Measurements from ENCODE around the gene C1QL1. TPM values are rescaled to one million over a fixed set of nuclear protein-coding genes. Genes with fewer than 3 reads are reported as not detected.
A peak's percentile ranks its signal among the peaks of the same experiment; 100 is the strongest.

C1QL1 gene
- total and polyA plus RNA-seq, 2 of the 13 experiments (the other 11 are each of a cell fraction or from before 2014, with no cell fraction given) = 0.11 TPM

DNA sequence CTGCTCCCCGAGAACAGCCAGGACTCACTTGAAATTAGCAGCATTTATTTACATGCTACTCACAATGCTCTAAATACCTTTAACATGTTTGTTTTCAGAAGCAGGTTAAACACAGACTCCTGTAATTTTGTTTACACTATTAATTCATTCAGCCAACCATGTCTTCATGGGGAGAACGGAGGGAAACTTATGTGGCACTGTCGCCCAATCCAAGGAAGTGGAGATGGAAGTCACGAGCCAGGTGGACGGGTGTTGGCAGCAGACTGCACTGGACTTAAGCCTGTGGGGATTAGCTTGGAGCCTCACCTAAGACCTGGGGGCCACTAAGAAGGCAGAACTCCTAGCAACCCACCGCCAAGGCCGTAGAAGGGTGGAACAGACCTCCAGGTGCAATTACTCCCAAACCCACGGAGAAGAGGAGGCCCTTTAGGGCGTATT is 44.0 kb downstream of the C1QL1 start:
- Histone ChIP-seq H3K4me1 (ENCODE audit: insufficient read depth, low read length) (peaks cover 10% of the 10 kb centered on the region), H3K36me3 (replicated peaks in 1 of 2; ENCODE audit: control insufficient read depth in 1 of 2, insufficient read depth in 2 of 2, low read length in 2 of 2) (peaks cover 25 to 35% of the 10 kb centered on the region in 2 experiments), H3K27me3 (ENCODE audit: control insufficient read depth in 1 of 2, insufficient read depth in 2 of 2, low read length in 2 of 2) (peaks cover 9 to 30% of the 10 kb centered on the region in 2 experiments; a peak in 4 of 5 replicates), H3K4me3 (replicated peaks in 1 of 3; ENCODE audit: insufficient read depth in 1 of 3, low read depth in 2 of 3, low read length in 3 of 3) (no peak overlapping the region), H3K4me2 (ENCODE audit: low read depth, low read length) (no peak overlapping the region), H4K20me1 (ENCODE audit: insufficient read depth, low read length) (no peaks in the 10 kb centered on the region), H3K9ac (ENCODE audit: insufficient read depth, low read depth, low read length) (no peak overlapping the region), H3K27ac (ENCODE audit: extremely low read length, insufficient read depth, low read length) (no peak overlapping the region), H2AFZ (ENCODE audit: low read length) (no peak overlapping the region), H3K9me3 (ENCODE audit: low read length) (no peaks in the 10 kb centered on the region), H3K79me2 (ENCODE audit: insufficient read depth, low read length) (no peaks in the 10 kb centered on the region)
- ChIA-PET POLR2A (no interaction called here), CTCF (ENCODE audit: low intra/inter-chr PET ratio, low total read pairs) (no interaction called here)
- TF ChIP-seq CBFB (CRISPR knock-in tag; IDR thresholded peaks at IDR 0.05) (no peak), POLR2AphosphoS5 (IDR thresholded peaks at IDR 0.05; ENCODE audit: low read depth, low read length) (peak; percentile 36), ZBTB1 (CRISPR knock-in tag; IDR thresholded peaks at IDR 0.05; ENCODE audit: borderline replicate concordance) (no peak), ZIK1 (CRISPR knock-in tag; IDR thresholded peaks at IDR 0.05; ENCODE audit: borderline replicate concordance, low read depth) (no peak), XBP1 (CRISPR knock-in tag; IDR thresholded peaks at IDR 0.05) (no peak), ATF7 (IDR thresholded peaks at IDR 0.05) (no peak), ATF7 (CRISPR knock-in tag; IDR thresholded peaks at IDR 0.05) (0 out of 2 replicates have a peak, but pooled peaks have one; percentile 0), POLR2G (IDR thresholded peaks at IDR 0.05; ENCODE audit: low read depth, low read length) (peak; percentile 59; the same call in 1 of the 2 replicates), RBM22 (optimal IDR thresholded peaks at IDR 0.05; ENCODE audit: low read length) (peak; percentile 96), JUNB (CRISPR knock-in tag; IDR thresholded peaks at IDR 0.05; ENCODE audit: borderline replicate concordance) (no peak), HNRNPK (IDR thresholded peaks at IDR 0.05; ENCODE audit: low read depth, low read length, poor library complexity, severe bottlenecking) (no peak), ZNF124 (CRISPR knock-in tag; IDR thresholded peaks at IDR 0.05) (no peak), PAWR (CRISPR knock-in tag; IDR thresholded peaks at IDR 0.05; ENCODE audit: borderline replicate concordance) (no peak), ZNF556 (CRISPR knock-in tag; IDR thresholded peaks at IDR 0.05; ENCODE audit: borderline replicate concordance) (0 out of 2 replicates have a peak, but pooled peaks have one; percentile 12), ZNF678 (CRISPR knock-in tag; IDR thresholded peaks at IDR 0.05) (no peak), ZNF530 (CRISPR knock-in tag; IDR thresholded peaks at IDR 0.05; ENCODE audit: low read depth) (no peak)
- TF ChIP-seq, protein P1, sequence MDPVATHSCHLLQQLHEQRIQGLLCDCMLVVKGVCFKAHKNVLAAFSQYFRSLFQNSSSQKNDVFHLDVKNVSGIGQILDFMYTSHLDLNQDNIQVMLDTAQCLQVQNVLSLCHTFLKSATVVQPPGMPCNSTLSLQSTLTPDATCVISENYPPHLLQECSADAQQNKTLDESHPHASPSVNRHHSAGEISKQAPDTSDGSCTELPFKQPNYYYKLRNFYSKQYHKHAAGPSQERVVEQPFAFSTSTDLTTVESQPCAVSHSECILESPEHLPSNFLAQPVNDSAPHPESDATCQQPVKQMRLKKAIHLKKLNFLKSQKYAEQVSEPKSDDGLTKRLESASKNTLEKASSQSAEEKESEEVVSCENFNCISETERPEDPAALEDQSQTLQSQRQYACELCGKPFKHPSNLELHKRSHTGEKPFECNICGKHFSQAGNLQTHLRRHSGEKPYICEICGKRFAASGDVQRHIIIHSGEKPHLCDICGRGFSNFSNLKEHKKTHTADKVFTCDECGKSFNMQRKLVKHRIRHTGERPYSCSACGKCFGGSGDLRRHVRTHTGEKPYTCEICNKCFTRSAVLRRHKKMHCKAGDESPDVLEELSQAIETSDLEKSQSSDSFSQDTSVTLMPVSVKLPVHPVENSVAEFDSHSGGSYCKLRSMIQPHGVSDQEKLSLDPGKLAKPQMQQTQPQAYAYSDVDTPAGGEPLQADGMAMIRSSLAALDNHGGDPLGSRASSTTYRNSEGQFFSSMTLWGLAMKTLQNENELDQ (CRISPR knock-in tag; IDR thresholded peaks at IDR 0.05; ENCODE audit: borderline replicate concordance) = no peak
- TF ChIP-seq, protein P2, sequence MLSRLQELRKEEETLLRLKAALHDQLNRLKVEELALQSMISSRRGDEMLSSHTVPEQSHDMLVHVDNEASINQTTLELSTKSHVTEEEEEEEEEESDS (CRISPR knock-in tag; IDR thresholded peaks at IDR 0.05; ENCODE audit: borderline replicate concordance) = no peak
- TF ChIP-seq, protein P3, sequence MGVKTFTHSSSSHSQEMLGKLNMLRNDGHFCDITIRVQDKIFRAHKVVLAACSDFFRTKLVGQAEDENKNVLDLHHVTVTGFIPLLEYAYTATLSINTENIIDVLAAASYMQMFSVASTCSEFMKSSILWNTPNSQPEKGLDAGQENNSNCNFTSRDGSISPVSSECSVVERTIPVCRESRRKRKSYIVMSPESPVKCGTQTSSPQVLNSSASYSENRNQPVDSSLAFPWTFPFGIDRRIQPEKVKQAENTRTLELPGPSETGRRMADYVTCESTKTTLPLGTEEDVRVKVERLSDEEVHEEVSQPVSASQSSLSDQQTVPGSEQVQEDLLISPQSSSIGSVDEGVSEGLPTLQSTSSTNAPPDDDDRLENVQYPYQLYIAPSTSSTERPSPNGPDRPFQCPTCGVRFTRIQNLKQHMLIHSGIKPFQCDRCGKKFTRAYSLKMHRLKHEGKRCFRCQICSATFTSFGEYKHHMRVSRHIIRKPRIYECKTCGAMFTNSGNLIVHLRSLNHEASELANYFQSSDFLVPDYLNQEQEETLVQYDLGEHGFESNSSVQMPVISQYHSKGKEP (CRISPR knock-in tag; IDR thresholded peaks at IDR 0.05) = no peak
- no peak for ATAC-seq
- in situ Hi-C loops (cut with HindIII; ENCODE audit: extremely low pct_ligation_motif_present, low pct_unique_long_range_greater_than_20kb) = loop anchor here (5.0 to 10.0 kb wide), 3 partner anchors 38 to 181 kb away; no protein-coding TSS in a partner anchor
- intact Hi-C loops (cut with micrococcal nuclease; ENCODE audit: unreplicated experiment) = no loop called here
- 71% methylated on average over 9 of the region's 9 CpGs for WGBS (ENCODE audit: low lambda C conversion rate)
- no peak for FAIRE-seq
- DNase-seq (ENCODE audit: low spot score) = no peak
- no TSS peak for BruUV-seq (replicated peaks)

All from HepG2 (cell line).